ENCODE results near the gene ASCL5.

Gene ASCL5

GRCh38 chr1:201065686-201066085 lies 61.3 kb downstream of the ASCL5 start:
- TF ChIP-seq CTCF (conservative IDR thresholded peaks at IDR 0.05; ENCODE audit: low read depth, low read length): no peak
- no peak overlapping the region for H3K4me3 ChIP-seq (ENCODE audit: low read depth, low read length)
- DNase-seq (ENCODE audit: low read depth): no peak

GRCh38 chr1:201064806-201065205 lies 62.2 kb downstream of the ASCL5 start:
- TF ChIP-seq CTCF (conservative IDR thresholded peaks at IDR 0.05; ENCODE audit: low read depth, low read length): no peak
- no peak for DNase-seq (ENCODE audit: low read depth)
- H3K4me3 ChIP-seq (ENCODE audit: low read depth, low read length): no peak overlapping the region

Measured in choroid plexus epithelial cell (primary cell).